ENCODE measurements around the gene LRRC23.

LRRC23 gene

GRCh38 chr12:6947615-6948014 is 43.0 kb downstream of the LRRC23 start:
- CTCF ChIA-PET = interaction anchor here (4.8 kb wide), 1 partner anchor 14 kb away, joined by 47 read pairs; no protein-coding TSS in a partner anchor
- TF ChIP-seq CTBP1 (IDR thresholded peaks at IDR 0.05; ENCODE audit: borderline replicate concordance) (no peak), ARNT (IDR thresholded peaks at IDR 0.05) (no peak), LEF1 (IDR thresholded peaks at IDR 0.05; ENCODE audit: borderline replicate concordance) (no peak), FOXM1 (IDR thresholded peaks at IDR 0.05; ENCODE audit: borderline replicate concordance) (no peak), BHLHE40 (IDR thresholded peaks at IDR 0.05; ENCODE audit: borderline replicate concordance) (no peak), NFRKB (IDR thresholded peaks at IDR 0.05) (no peak)
- TF ChIP-seq, protein P1, sequence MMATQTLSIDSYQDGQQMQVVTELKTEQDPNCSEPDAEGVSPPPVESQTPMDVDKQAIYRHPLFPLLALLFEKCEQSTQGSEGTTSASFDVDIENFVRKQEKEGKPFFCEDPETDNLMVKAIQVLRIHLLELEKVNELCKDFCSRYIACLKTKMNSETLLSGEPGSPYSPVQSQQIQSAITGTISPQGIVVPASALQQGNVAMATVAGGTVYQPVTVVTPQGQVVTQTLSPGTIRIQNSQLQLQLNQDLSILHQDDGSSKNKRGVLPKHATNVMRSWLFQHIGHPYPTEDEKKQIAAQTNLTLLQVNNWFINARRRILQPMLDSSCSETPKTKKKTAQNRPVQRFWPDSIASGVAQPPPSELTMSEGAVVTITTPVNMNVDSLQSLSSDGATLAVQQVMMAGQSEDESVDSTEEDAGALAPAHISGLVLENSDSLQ (IDR thresholded peaks at IDR 0.05) = no peak
- POLR2A ChIA-PET = interaction anchor here (1.3 to 8.4 kb wide), 3 partner anchors 13 to 80 kb away, joined by 3 to 450 read pairs (median 59); partner anchors contain the start of gene TPI1
- DNase-seq (ENCODE audit: extremely low spot score) = no peak

- TF ChIP-seq SP1 (IDR thresholded peaks at IDR 0.05) = no peak
- TF ChIP-seq ZNF384 (IDR thresholded peaks at IDR 0.05) = 0 out of 2 replicates have a peak, but pooled peaks have one; percentile 12
- ChIA-PET CTCF (interaction anchor here (1.0 to 1.4 kb wide), 3 partner anchors 13 to 23 kb away, joined by 4 to 5 read pairs (median 5); no protein-coding TSS in a partner anchor), POLR2A (interaction anchor here (0.8 to 8.4 kb wide), 3 partner anchors 8 to 11 kb away, joined by 3 to 450 read pairs (median 4); no protein-coding TSS in a partner anchor)
- no peak for DNase-seq (ENCODE audit: extremely low spot score)
Measured at GRCh38 chr12:6948873-6949594, 44.4 kb downstream of the LRRC23 start.

GRCh38 chr12:6950401-6950801 is 45.8 kb downstream of the LRRC23 start:
- no peak for TF ChIP-seq ELF4 (IDR thresholded peaks at IDR 0.05)
- ChIA-PET POLR2A (interaction anchor here (3.3 to 8.4 kb wide), 2 partner anchors 10 to 11 kb away, joined by 21 to 450 read pairs; no protein-coding TSS in a partner anchor), CTCF (interaction anchor here (0.6 to 1.0 kb wide), 2 partner anchors 14 to 59 kb away, joined by 3 to 5 read pairs; no protein-coding TSS in a partner anchor)
- no peak for DNase-seq (ENCODE audit: extremely low spot score)

GRCh38 chr12:6950811-6951540 is 46.4 kb downstream of the LRRC23 start, which contains the start of gene PTPN6:
TSS of gene PTPN6 (plus strand) at chr12:6951356. CDS start at chr12:6951513, 157 bp downstream.
- POLR2A ChIA-PET = interaction anchor here (0.8 to 3.3 kb wide), 3 partner anchors 11 to 227 kb away, joined by 3 to 21 read pairs (median 3); partner anchors contain the start of gene COPS7A
- TF ChIP-seq SP1 (IDR thresholded peaks at IDR 0.05) = no peak
- no peak for TF ChIP-seq L3MBTL2 (conservative IDR thresholded peaks at IDR 0.05)
- no peak for TF ChIP-seq FOXK2 (IDR thresholded peaks at IDR 0.05)
- TF ChIP-seq HDGF (IDR thresholded peaks at IDR 0.05; ENCODE audit: borderline replicate concordance) = no peak
- TF ChIP-seq CTBP1 (IDR thresholded peaks at IDR 0.05; ENCODE audit: borderline replicate concordance) = no peak
- TF ChIP-seq ARNT (IDR thresholded peaks at IDR 0.05) = no peak
- TF ChIP-seq, protein P1 (IDR thresholded peaks at IDR 0.05) = no peak
- TF ChIP-seq ZNF384 (IDR thresholded peaks at IDR 0.05) = no peak
- no peak for TF ChIP-seq NFRKB (IDR thresholded peaks at IDR 0.05)
- TF ChIP-seq ELF4 (IDR thresholded peaks at IDR 0.05) = no peak
- TF ChIP-seq BHLHE40 (IDR thresholded peaks at IDR 0.05; ENCODE audit: borderline replicate concordance) = no peak
- TF ChIP-seq FOXA1 (IDR thresholded peaks at IDR 0.05) = no peak
- CTCF ChIA-PET = no interaction called here
- DNase-seq (ENCODE audit: extremely low spot score) = no peak

- no peak for DNase-seq (ENCODE audit: extremely low spot score)
- no peak for TF ChIP-seq ZNF384 (IDR thresholded peaks at IDR 0.05)
- TF ChIP-seq CTBP1 (IDR thresholded peaks at IDR 0.05; ENCODE audit: borderline replicate concordance) = no peak
- TF ChIP-seq FOXM1 (IDR thresholded peaks at IDR 0.05; ENCODE audit: borderline replicate concordance) = no peak
- no peak for TF ChIP-seq HDGF (IDR thresholded peaks at IDR 0.05; ENCODE audit: borderline replicate concordance)
- TF ChIP-seq NFRKB (IDR thresholded peaks at IDR 0.05) = no peak
- TF ChIP-seq LEF1 (IDR thresholded peaks at IDR 0.05; ENCODE audit: borderline replicate concordance) = no peak
- TF ChIP-seq TARDBP (IDR thresholded peaks at IDR 0.05) = no peak
- no peak for TF ChIP-seq ELF4 (IDR thresholded peaks at IDR 0.05)
- no peak for TF ChIP-seq SUZ12 (IDR thresholded peaks at IDR 0.05)
- TF ChIP-seq FOXK2 (IDR thresholded peaks at IDR 0.05) = no peak
- ChIA-PET CTCF (interaction anchor here (1.0 to 1.1 kb wide), 2 partner anchors 10 to 13 kb away, joined by 4 to 5 read pairs; no protein-coding TSS in a partner anchor), POLR2A (interaction anchor here (0.8 to 3.3 kb wide), 4 partner anchors 8 to 228 kb away, joined by 3 to 21 read pairs (median 9); partner anchors contain the start of genes C12orf57, COPS7A and RNU7-1)
Measured at GRCh38 chr12:6951551-6952120, 47.0 kb downstream of the LRRC23 start.

GRCh38 chr12:6952121-6952862 is 47.7 kb downstream of the LRRC23 start:
- DNase-seq (ENCODE audit: extremely low spot score) = no peak
- CTCF ChIA-PET = interaction anchor here (1.0 to 1.1 kb wide), 2 partner anchors 10 to 13 kb away, joined by 4 to 5 read pairs; no protein-coding TSS in a partner anchor
- POLR2A ChIA-PET = interaction anchor here (1.8 to 3.3 kb wide), 2 partner anchors 8 to 9 kb away, joined by 15 to 21 read pairs; partner anchors contain the start of genes C12orf57 and RNU7-1
- no peak for TF ChIP-seq FOXA1 (IDR thresholded peaks at IDR 0.05)
- TF ChIP-seq NFRKB (IDR thresholded peaks at IDR 0.05) = no peak
- no peak for TF ChIP-seq LEF1 (IDR thresholded peaks at IDR 0.05; ENCODE audit: borderline replicate concordance)
- no peak for TF ChIP-seq ARNT (IDR thresholded peaks at IDR 0.05)
- TF ChIP-seq BHLHE40 (IDR thresholded peaks at IDR 0.05; ENCODE audit: borderline replicate concordance) = no peak
- no peak for TF ChIP-seq CTBP1 (IDR thresholded peaks at IDR 0.05; ENCODE audit: borderline replicate concordance)
- TF ChIP-seq SP1 (IDR thresholded peaks at IDR 0.05) = no peak
- no peak for TF ChIP-seq ELF4 (IDR thresholded peaks at IDR 0.05)
- no peak for TF ChIP-seq TARDBP (IDR thresholded peaks at IDR 0.05)
- TF ChIP-seq L3MBTL2 (conservative IDR thresholded peaks at IDR 0.05) = no peak
- TF ChIP-seq, protein P1 (IDR thresholded peaks at IDR 0.05) = no peak
- no peak for TF ChIP-seq FOXK2 (IDR thresholded peaks at IDR 0.05)
- TF ChIP-seq ZNF384 (IDR thresholded peaks at IDR 0.05) = no peak
- TF ChIP-seq SUZ12 (IDR thresholded peaks at IDR 0.05) = no peak
- no peak for TF ChIP-seq HDGF (IDR thresholded peaks at IDR 0.05; ENCODE audit: borderline replicate concordance)
- TF ChIP-seq FOXM1 (IDR thresholded peaks at IDR 0.05; ENCODE audit: borderline replicate concordance) = no peak
